Adipose tissue (tissue), 3 donors: ENCODE measurements around the gene LEFTY1. TPM values are rescaled to one million over a fixed set of nuclear protein-coding genes. Genes with fewer than 3 reads are reported as not detected.

Experiments used
- H3K27ac ChIP-seq: one replicate; pipeline ENCODE4 v1.5.1; 2013; ENCODE audit warnings: low read depth, low read length
- WGBS, 3 donors: extraction: QIAGEN DNeasy Blood & Tissue Kit; methylation state at CpG; one replicate each; pipeline ENCODE4 v1.1.7; 2013; 5-methylcytosine and 5-hydroxymethylcytosine counted together
- polyA plus RNA-seq, 3 donors: library from polyadenylated mRNA; stranded (reverse); fragments of 200-250 nt; gene quantifications; one replicate each; pipeline ENCODE4 v1.2.3, GENCODE V29; 2013
- donor health status: healthy with polysubstance abuse.
- donor health status: Bipolar disorder and iron deficiency.
- donor health status: healthy.

LEFTY1 gene
- polyA plus RNA-seq, 3 donors = 0.18 to 60.5 TPM; not detected in 1

GRCh38 chr1:225918280-225918679, 29.3 kb upstream of the LEFTY1 start:
- WGBS, 3 donors = 91 to 99% (median 93%) methylated on average over 4 of the region's 4 CpGs
- no peak overlapping the region for H3K27ac ChIP-seq

DNA sequence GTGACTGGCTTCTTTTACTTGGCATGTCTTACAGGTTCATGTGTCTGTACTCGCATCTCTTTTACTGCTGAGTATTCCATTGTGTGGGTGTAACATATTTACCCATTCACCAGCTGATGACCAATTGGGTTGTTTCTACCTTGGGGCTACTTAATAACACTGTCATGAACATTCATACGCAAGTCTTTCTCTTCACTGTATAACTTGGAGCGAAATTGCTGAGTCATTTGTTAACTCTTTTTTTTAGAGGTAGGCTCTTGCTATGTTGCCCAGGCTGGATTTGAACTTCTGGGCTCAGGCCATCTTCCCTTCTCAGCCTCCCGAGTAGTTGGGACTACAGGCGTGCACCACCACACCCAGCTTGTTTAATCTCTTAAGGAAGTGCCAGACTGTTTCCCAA, 28.6 kb upstream of the LEFTY1 start:
- 87 to 91% (median 88%) methylated on average over 5 of the region's 5 CpGs for WGBS, 3 donors
- H3K27ac ChIP-seq = no peak overlapping the region

DNA sequence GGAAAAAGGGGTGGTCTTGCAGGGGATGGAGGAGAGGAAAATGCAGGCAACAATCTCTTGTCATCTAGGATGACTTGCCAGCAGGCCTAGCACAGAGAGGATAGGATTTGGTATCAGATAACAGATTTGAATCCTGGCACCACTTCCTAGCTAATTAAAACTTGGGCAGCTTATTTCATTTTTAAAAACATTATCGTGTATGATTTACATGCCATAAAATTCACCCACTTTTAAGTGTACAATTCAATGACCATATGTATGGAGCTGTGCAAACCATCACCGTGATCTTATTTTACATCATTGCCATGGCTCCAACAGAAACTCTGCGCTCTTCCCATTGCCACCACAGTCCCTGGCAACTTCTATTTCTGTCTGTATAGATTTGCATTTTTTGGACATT, 28.2 kb upstream of the LEFTY1 start:
- H3K27ac ChIP-seq = no peak overlapping the region
- WGBS, 3 donors = 90 to 98% (median 94%) methylated on average over 3 of the region's 3 CpGs

DNA sequence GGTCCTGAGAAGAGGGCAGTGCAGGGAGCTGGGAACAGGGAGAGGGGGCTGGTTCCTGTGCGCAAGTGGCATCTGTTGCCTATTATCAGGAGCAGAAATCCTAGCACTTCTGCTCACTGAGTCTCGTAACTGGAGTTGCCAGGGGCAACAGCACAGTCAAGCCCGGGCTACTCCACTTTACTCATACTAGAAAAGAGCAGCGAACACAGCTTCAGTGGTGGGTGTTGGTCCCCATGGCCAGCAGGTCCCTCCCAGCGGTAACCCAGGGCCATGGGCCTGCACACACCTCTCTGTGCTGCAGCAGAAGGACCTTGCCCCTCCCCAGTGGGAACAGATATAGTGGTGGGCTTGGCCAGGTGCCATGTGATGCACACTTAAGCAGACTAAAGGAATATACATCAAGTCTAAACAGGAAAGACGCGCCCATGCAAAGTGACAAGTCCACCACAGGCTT, 26.6 kb upstream of the LEFTY1 start:
- no peak overlapping the region for H3K27ac ChIP-seq
- WGBS, 3 donors = 88 to 95% (median 93%) methylated on average over 7 of the region's 7 CpGs

GRCh38 chr1:225914947-225915346, 26.0 kb upstream of the LEFTY1 start:
- WGBS, 3 donors = 87 to 93% (median 93%) methylated on average over 6 of the region's 6 CpGs
- no peak overlapping the region for H3K27ac ChIP-seq

GRCh38 chr1:225914391-225914790, 25.4 kb upstream of the LEFTY1 start:
- WGBS, 3 donors = 79 to 91% (median 84%) methylated on average over 6 of the region's 6 CpGs
- H3K27ac ChIP-seq = no peak overlapping the region

GRCh38 chr1:225911191-225912130, 22.5 kb upstream of the LEFTY1 start:
- H3K27ac ChIP-seq = no peak overlapping the region
- 32 to 43% (median 33%) methylated on average over 53 of the region's 53 CpGs for WGBS, 3 donors

DNA sequence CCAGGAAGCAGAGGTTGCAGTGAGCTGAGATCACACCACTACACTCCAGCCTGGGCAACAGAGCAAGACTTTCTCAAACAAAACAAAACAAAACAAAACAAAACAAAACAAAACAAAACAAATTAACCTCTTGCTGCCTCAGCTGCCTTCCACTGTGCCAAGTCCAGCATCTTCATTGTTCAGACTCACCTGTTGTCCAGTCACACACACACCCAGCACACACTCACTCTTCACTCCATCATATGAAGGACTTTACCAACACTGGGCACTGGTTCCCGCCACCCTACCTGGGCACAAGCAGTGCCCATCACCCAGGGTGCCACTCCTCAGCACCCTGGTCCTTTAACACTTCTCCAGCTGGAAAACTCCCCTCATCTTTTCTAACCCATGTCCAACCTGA, 20.5 kb upstream of the LEFTY1 start:
- H3K27ac ChIP-seq = no peak overlapping the region

DNA sequence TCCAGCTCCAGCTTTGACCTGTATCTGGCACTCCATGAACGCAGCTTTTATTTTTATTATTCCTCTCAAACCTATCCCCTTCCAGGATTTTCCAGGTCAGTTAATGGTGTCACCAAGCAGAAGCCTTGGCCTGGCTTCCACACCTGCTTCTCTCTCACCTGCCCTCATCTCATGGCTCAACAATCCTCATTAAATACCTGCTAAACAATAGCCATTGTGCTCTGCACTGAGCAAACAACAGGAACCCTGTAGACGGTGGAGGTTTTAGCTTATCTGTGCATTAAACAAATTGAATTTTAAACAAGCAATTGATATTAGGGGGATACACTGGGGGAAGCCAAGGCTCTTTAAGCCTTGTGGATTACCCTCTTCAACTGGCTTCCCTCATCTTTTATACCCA, 19.8 kb upstream of the LEFTY1 start:
- H3K27ac ChIP-seq = no peak overlapping the region
- 53 to 80% (median 76%) methylated on average over 2 of the region's 2 CpGs for WGBS, 3 donors

More for the DNA sequence above, 20.5 kb upstream of the LEFTY1 start:
- WGBS, 3 donors = 95 to 100% (median 95%) methylated on average over 1 of the region's 1 CpG

DNA sequence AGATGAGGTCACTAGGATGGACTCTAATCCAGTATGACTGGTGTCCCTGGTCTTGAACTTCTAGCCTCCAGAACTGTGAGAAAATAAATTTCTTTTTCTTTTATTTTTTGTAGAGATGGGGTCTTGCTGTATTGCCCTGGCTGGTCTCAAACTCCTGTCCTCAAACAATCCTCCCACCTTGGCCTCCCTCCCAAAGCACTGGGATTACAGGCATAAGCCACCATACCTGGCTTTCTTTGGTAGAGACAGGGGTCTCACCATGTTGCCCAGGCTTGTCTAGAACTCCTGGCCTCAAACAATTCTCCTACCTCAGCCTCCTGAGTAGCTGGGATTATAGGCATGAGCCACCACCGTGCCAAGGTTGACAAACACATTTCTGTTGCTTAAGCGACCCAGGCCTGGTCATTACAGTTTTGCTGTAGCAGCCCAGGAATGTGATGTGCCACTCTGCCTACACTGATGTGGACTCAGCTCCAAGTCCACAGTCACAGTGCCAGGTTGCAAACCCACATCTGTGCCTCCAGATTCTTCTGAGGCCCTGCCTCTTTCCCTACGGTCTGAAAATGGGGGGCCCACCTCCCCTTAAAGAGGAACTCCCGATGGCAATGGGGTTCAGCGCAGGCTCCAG, 19.2 kb upstream of the LEFTY1 start:
- WGBS, 3 donors = 78 to 86% (median 81%) methylated on average over 5 of the region's 5 CpGs

GRCh38 chr1:225907341-225907740, 18.4 kb upstream of the LEFTY1 start:
- 92 to 100% (median 94%) methylated on average over 6 to 7 of the region's 7 CpGs for WGBS, 3 donors
- H3K27ac ChIP-seq = no peak overlapping the region

More for the DNA sequence above, 19.2 kb upstream of the LEFTY1 start:
- no peak overlapping the region for H3K27ac ChIP-seq

GRCh38 chr1:225906467-225906866, 17.5 kb upstream of the LEFTY1 start:
- H3K27ac ChIP-seq = no peak overlapping the region
- 92 to 93% (median 93%) methylated on average over 6 of the region's 6 CpGs for WGBS, 3 donors

- 88 to 96% (median 94%) methylated on average over 4 of the region's 4 CpGs for WGBS, 3 donors
Measured at GRCh38 chr1:225903623-225904022, 14.7 kb upstream of the LEFTY1 start.

DNA sequence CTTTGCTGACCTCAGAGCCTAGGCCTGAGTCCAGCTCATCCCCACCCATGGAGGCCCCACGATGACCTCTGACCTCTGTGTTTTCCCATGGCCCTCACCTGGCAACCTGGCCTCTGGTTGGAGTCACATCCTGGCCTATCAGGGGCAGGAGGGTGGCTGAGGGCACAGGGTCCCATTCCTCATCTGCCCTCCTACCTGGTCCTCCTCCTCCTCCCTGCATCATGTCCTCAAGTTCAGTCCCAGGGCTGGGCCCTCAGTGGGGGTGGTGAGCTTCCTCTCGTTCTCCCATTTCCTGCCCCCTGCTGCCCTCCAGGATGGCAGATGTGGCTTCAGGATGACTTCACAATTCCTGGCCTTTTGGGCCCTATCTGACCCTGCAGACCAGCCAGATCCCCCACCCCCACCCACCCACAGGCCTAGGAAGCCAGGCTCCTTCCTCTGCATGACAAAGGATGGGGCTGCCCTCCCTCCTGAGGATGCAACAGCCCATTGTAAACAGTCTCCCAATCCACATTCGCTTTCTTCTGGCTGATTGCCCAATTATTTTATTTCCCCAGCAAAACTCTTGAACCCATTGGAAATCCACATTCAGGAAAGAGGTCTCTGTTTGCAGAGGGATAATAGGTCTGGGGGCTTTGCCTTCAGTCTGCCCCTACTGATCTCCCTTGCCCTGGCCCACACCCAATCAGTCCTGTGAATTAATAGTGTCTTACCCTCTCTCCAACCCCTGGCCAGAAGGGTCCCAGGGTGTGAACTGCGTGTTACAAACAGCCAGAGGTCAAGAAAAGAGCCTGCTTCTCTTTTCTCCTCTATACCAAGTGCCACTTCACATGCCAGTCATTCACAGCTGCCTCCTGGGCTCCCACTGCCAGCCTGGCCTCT, 10.3 kb upstream of the LEFTY1 start:
- 46 to 72% (median 58%) methylated on average over 4 of the region's 4 CpGs for WGBS, 3 donors
- H3K27ac ChIP-seq = no peak overlapping the region

More at GRCh38 chr1:225903623-225904022, 14.7 kb upstream of the LEFTY1 start:
- H3K27ac ChIP-seq = no peak overlapping the region

DNA sequence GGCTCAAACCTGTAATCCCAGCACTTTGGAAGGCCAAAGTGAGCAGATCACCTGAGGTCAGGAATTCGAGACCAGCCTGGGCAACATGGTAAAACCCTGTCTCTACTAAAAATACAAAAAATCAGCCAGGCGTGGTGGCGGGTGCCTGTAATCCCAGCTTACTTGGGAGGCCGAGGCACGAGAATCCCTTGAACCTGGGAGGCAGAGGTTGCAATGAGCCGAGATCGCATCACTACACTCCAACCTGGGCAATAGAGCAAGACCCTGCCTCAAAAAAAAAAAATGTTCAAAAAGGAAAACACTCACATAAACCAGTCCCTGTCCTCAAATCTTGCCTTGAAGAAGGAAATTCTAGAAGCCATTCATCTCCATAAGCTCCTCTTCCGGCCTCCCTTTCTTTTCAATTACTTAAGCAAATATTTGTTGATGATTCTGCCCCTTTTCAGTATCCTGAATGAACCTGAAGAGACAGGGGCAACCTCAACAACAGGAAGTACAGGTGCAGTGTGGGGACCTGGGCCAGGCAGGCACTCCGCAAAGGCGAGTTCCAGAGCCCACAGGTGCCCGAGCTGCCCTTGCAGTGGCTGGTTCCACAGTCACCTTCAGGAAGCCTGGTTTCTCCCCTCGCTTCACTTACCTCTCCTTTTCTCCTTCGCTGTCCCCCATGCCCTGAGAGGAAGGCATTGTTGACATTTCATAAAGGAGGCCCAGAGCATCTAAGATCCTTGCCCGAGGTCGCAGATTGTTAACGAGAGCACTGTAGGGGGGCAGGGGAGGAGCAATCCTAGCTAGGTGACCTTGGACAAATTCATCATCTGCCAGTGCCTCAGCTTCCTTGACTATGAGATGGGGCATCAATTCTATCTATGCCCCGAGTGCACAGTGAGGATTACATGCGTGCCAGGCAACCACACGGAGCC, 8.9 kb upstream of the LEFTY1 start:
- 89 to 90% (median 90%) methylated on average over 19 of the region's 19 CpGs for WGBS, 3 donors
- no peak overlapping the region for H3K27ac ChIP-seq

DNA sequence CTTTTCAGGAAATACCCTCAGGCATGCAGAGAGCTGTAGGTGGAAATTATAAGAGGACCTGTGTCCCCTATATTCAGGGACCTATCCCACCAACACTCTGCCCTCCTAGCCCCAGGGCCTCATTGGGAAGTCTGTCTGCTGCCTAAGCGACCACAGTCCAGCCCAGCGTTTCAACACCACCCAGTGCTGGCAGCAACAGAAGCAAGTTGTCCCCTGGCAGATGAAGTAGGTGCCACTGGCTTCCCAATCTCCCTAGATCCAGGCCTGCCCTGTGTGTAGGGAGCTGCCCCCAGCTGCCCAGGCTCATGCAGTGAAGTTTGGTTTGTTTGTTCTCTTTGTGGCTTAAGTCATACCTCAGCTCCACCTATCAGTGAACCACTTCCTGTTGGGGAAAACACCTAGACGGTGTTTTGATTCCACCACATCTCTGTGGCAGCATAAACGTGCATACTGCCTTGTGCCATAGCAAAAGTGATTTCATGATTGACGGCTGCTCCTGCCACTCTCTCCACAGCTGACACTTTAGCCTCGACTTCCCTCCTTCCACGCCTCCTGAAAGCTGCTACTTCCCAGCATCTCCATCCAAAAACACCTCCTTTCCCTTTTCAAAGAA, 8.1 kb upstream of the LEFTY1 start:
- 41 to 49% (median 44%) methylated on average over 7 of the region's 7 CpGs for WGBS, 3 donors
- H3K27ac ChIP-seq = no peak overlapping the region

DNA sequence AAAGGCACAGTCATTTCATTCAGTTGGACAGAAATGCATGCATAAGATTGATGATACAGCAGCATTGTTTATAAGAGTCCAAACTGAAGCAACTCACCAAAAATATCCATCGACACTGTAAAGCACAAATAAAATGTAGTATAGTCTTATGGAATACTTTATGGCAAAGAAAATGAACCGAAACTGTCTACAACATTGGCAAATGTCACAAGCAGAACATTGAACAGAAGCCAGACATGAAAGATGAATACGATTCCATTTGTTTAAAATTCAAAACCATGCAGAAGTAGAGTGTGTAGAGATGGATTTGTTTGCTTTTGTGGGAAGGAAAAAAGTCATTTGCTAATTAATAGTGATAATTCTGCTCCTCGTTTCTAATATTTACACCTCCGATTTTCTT, 7.5 kb upstream of the LEFTY1 start:
- no peak overlapping the region for H3K27ac ChIP-seq

More for the DNA sequence above, 7.5 kb upstream of the LEFTY1 start:
- WGBS, 3 donors = 73 to 80% (median 76%) methylated on average over 5 of the region's 5 CpGs
